ENCODE results near the gene VANGL2.

Gene VANGL2

GRCh38 chr1:160474392-160475242 is 74.3 kb downstream of the VANGL2 start:
- no peak for TF ChIP-seq CTCF (IDR thresholded peaks at IDR 0.05; ENCODE audit: low read depth, low read length)
- H3K4me3 ChIP-seq (ENCODE audit: low read depth, low read length) = no peak overlapping the region

Measured in WI38 (cell line).